Stimulated activated naive B cell treated with anti-CD40 and anti-IgM and Interleukin-4, amounts not matched to agents 10 μg/mL and 1 μg/mL and 100 μg/mL, for 72 hours (primary cell): Measurements from ENCODE around the gene SLC30A3.
"Not testable (repeated sequence)": the region's sequence is repeated elsewhere in the genome, so short reads cannot be mapped to it uniquely, and the experiment has no call there.

Experiments
- ATAC-seq, 2 donors: fragments of 150-1000 bp; cut with Tn5 transposase; replicated peaks; 2 replicates each; pipeline ENCODE4 v1.10.0; 2021; ENCODE audit warnings: moderate library complexity in 1 of 2
- DNase-seq: peaks from one replicate; pipeline ENCODE4 v3.0.0; 2021
- H3K27ac Mint-ChIP-seq: one replicate; pipeline ENCODE4 v1.8.0; 2022; ENCODE audit warnings: mild to moderate bottlenecking, mixed read lengths
- H3K27me3 Mint-ChIP-seq, 2 donors: one replicate each; pipeline ENCODE4 v1.8.0; 2022; ENCODE audit warnings: mixed read lengths in 2 of 2
- H3K36me3 Mint-ChIP-seq, 2 donors: one replicate each; pipeline ENCODE4 v1.8.0; 2022; ENCODE audit warnings: mixed read lengths in 2 of 2, mild to moderate bottlenecking in 1 of 2
- H3K4me1 Mint-ChIP-seq, 2 donors: one replicate each; pipeline ENCODE4 v1.8.0; 2022; ENCODE audit warnings: mixed read lengths in 2 of 2, mild to moderate bottlenecking in 1 of 2
- H3K4me3 Mint-ChIP-seq, 2 donors: one replicate each; pipeline ENCODE4 v1.8.0; 2022; ENCODE audit warnings: mild to moderate bottlenecking in 2 of 2, mixed read lengths in 2 of 2, moderate library complexity in 1 of 2
- H3K9me3 Mint-ChIP-seq, 2 donors: one replicate each; pipeline ENCODE4 v1.8.0; 2022; ENCODE audit warnings: mixed read lengths in 2 of 2, mild to moderate bottlenecking in 1 of 2

SLC30A3 gene

DNA sequence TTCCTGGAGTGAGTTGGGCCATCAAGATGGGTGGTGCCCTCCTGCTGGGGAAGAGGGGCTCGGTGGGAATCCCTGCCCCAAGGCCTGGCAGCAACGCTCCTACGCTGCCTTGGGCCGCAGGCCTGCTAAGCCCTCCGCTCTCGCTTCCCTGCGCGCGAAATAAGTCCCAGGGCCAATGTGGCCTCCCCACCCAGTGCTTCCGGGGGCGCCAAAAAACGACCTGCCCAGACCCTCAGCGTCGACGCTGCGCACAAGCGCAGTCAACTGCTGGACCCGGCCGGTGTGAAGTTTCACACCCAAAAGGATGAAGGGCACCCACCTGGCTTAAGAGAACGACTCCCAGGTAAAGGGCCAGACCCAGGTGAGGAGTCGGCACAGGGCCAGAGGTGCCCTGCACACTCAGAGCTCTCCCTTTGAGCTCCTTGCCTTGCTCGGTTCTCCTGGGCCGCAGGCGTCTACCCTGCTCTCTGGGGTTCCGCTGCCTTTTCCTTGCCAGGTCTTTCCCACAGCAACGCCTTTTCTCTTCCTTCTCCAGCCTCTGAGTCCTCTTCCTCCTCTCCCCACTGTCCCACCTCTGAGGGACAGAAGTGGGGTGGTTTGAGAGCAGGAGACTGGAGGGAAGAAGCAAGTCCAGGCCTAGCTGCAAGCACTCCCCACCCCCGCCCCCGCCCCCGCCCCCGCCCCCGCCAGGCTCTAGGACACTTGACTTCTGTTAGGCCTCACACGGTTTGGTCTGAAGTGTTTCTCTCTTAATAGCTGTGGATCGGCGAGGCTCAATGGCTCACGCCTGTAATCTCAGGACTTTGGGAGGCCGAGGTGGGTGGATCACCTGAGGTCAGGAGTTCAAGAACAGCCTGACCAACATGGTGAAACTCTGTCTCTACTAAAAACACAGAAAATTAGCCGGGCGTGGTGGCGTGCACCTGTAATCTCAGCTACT, 12.6 kb upstream of the SLC30A3 start, which contains the start of gene DNAJC5G:
DNAJC5G (plus strand) TSS at position 223 of the 940 bp plus-strand sequence. CDS start 1,296 bp downstream, outside the sequence.
- H3K36me3 Mint-ChIP-seq: no peaks in the 10 kb centered on the region
- H3K4me3 Mint-ChIP-seq: no peak within 1 kb of the TSS
- DNase-seq (no peak), ATAC-seq (no peak)
- H3K9me3 Mint-ChIP-seq: no peaks in the 10 kb centered on the region
- H3K27ac Mint-ChIP-seq: no peak within 1 kb of the TSS
- H3K4me1 Mint-ChIP-seq: peaks cover 5% of the 10 kb centered on the region in 2 donors
- H3K27me3 Mint-ChIP-seq: peaks cover 14 to 30% of the 10 kb centered on the region in 2 donors

DNA sequence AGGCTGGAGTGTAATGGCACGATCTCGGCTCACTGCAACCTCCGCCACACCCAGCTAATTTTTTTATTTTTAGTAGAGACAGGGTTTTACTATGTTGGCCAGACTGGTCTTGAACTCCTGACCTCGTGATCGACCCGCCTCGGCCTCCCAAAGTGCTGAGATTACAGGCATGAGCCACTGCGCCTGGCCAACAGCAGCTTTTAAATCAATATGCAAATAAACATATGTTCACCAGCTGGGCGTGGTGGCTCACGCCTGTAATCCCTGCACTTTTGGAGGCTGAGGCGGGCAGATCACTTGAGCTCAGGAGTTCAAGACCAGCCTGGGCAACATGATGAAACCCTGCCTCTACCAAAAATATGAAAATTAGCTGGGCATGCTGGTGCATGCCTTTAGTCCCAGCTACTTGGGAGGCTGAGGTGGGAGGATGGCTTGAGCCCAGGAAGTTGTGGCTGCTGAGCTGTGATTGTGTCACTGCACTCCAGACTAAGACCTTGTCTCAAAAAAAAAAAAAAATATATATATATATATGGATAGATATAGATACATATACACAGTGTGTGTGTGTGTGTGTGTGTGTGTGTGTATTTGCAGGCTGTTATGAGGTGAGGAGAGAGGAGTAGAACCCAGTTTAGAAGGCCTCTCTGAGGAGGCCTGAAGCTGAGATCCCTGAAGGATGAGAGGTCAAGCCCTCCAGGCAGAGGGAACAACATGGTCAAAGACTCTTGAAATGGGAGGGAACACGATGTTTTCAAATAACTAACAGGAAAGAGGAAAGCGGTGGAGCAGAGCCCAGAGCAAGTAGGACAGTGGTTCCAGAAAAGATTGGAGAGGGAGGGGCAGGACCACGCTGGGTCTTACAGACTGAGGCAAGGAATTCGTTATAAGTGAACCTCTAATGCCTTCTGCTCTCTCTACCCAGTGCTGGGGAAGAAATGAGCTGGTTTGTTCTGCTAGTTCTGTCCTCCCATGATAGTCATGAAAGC, 10.0 kb upstream of the SLC30A3 start:
- not testable (repeated sequence) for H3K4me1 Mint-ChIP-seq, H3K4me3 Mint-ChIP-seq, H3K27ac Mint-ChIP-seq, H3K9me3 Mint-ChIP-seq, ATAC-seq, DNase-seq, H3K36me3 Mint-ChIP-seq
- H3K27me3 Mint-ChIP-seq: peaks cover 16 to 26% of the 10 kb centered on the region in 2 donors

DNA sequence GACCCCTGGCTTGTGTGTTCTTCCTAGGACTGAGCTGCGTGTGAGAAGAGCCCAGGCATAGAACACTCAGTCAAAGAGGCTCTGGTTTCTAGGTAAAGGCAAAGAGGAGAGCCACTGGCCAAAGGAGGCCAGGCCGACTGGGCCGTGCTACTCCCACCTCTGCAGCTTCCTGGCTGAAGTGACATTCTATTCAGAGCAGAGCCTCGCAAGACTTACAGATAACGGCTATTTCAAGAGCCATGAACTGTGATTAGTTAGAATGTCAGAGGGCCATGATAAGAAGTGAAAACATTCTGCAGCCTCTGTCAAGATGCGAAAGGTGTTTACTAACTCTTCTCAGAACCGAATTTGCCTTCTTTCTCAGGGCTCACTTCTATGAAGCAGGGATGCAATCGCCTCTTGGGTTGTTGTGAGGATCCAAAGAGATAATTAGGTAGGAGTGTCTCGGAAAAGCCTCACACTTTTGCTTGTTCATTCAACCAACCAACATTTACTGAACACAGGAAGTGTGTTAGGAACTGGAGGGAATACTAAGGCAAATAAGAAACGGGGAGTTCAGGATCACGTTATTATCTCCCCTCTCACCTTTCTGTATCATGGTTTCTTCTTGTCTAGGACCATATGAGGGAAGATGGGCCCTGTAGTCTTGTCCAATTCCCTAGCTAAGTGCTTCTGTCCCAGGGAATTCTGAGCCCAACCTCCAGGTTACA, 8.9 kb upstream of the SLC30A3 start:
- H3K36me3 Mint-ChIP-seq: no peaks in the 10 kb centered on the region
- DNase-seq (no peak), ATAC-seq (no peak)
- H3K4me3 Mint-ChIP-seq: no peak overlapping the region
- H3K27me3 Mint-ChIP-seq: peaks cover 12 to 21% of the 10 kb centered on the region in 2 donors
- H3K4me1 Mint-ChIP-seq: no peaks in the 10 kb centered on the region
- H3K9me3 Mint-ChIP-seq: no peaks in the 10 kb centered on the region
- no peak overlapping the region for H3K27ac Mint-ChIP-seq

DNA sequence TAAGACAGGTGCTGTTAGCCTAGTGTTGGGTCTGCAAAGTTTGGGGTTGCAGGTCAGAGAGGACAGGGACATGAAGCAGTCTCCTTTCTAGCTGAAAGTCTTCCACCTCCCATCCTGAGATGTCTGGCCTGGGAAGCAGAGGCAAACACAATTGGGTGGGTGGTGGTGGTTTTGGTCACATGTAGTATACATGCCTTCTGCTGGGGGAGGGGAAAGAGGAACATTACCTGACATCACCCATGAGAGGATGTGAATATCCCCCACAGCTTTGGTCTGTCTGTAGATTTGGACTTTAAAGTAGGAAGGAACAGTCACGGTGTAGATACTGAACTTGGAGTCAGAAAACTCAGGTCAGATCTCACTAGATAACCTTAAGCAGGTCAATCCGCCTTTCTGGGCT, 7.8 kb upstream of the SLC30A3 start:
- Mint-ChIP-seq H3K9me3 (no peaks in the 10 kb centered on the region), H3K27me3 (peaks cover 12% of the 10 kb centered on the region in 2 donors), H3K4me3 (no peak overlapping the region), H3K4me1 (no peaks in the 10 kb centered on the region), H3K27ac (no peak overlapping the region), H3K36me3 (no peaks in the 10 kb centered on the region)
- ATAC-seq (peak in 1 of 2 donors; percentile 42), DNase-seq (no peak)

DNA sequence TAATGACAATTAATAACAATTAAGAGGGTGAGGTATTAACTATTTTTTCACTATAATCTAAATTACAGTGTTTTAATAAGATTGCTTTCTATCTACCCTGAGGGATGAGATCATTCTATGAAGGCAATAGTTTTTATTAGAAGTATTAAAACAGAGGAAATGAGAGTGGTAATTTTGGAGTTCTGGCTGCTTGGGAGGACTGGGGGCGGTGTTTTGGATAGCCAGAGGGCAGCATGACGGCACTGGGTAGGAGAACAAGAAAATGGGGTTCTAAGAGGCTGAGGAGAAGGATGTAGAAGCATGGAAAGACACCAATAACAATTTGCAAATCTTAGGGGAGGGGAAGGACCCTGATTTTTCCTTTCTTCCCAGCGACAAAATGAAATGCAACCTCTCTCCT, 7.3 kb upstream of the SLC30A3 start:
- no peaks in the 10 kb centered on the region for H3K9me3 Mint-ChIP-seq
- H3K36me3 Mint-ChIP-seq: no peaks in the 10 kb centered on the region
- H3K4me3 Mint-ChIP-seq: no peak overlapping the region
- H3K27ac Mint-ChIP-seq: no peak overlapping the region
- DNase-seq (no peak), ATAC-seq (no peak)
- H3K4me1 Mint-ChIP-seq: peaks cover 0 to 2% of the 10 kb centered on the region in 2 donors
- peaks cover 11 to 17% of the 10 kb centered on the region in 2 donors for H3K27me3 Mint-ChIP-seq

DNA sequence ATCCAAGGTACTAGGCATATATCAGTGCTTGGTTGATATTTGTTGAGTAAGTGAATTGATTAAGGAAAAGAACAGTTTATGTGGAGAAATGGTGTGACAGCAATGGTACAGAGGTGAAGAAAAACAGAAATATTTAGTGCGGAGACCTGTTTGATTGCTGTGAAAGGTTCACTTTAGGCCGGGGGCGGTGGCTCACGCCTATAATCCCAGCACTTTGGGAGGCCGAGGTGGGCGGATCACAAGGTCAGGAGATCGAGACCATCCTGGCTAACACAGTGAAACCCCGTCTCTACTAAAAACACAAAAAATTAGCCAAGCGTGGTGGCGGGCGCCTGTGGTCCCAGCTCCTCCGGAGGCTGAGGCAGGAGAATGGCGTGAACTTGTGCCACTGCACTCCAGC, 5.4 kb upstream of the SLC30A3 start:
- H3K27ac Mint-ChIP-seq, DNase-seq, H3K9me3 Mint-ChIP-seq, ATAC-seq, H3K36me3 Mint-ChIP-seq, H3K4me3 Mint-ChIP-seq: not testable (repeated sequence)
- Mint-ChIP-seq H3K4me1 (peaks cover 12 to 16% of the 10 kb centered on the region in 2 donors), H3K27me3 (peaks cover 22 to 23% of the 10 kb centered on the region in 2 donors)

DNA sequence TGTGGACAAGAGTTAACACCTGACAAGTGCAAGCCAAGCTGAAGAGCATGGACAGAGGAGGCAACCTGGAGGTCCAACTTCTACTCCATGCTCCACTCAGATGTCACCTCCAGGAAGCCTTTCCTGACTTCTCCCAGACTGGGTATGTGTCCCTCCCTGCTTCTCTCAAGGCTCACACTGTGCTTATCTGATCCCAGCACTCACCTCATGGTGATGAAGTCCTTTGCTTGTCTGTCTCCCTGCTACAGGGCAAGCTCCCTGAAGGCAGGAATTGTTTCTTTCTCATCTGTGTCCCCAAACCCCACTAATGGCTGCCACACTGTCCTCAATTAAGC, 2.7 kb upstream of the SLC30A3 start:
- H3K27ac Mint-ChIP-seq: no peak overlapping the region
- H3K27me3 Mint-ChIP-seq: peaks cover 37 to 40% of the 10 kb centered on the region in 2 donors
- ATAC-seq (no peak), DNase-seq (no peak)
- peaks cover 2 to 3% of the 10 kb centered on the region in 2 donors for H3K36me3 Mint-ChIP-seq
- H3K4me3 Mint-ChIP-seq: peak overlapping the region; percentile 46 to 59
- H3K4me1 Mint-ChIP-seq: peaks cover 24 to 31% of the 10 kb centered on the region in 2 donors
- H3K9me3 Mint-ChIP-seq: no peaks in the 10 kb centered on the region

DNA sequence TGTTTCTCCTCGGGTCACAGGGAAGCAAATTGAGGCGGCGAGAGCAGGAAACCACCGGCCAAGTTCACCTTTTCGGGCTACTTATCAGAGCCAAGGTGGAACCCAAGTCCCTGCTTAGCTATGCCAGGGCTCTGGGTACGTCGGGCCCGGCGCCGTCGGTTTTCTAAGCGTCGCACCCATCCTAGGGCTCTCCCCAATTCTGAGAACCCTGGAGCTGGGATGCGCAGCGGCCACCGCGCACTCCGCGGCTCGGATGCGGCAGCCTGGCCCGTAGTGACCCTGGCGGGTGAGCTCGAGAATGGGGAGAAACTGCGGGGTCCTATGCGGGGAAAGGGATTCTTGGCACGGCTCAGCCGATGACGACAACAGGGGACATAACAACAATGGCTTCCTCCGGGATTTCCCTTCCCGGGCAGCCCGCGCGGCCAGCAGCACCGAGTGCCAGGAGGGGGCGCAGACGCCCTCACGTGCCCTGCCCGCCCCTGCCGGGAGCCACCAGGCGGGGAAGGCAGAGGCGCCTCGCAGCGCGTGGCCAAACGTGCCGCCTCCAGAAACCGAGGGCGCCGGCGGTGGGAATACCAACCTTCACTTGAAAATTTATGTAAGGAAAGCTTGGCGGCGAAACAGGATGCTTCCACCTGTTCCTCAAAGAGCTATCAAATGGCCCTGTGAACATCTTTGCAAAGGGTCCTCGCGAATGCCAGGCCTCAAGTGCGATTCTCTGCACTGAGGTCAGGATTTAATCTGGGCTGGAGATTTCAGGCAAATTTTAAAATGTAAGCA, 2.1 kb upstream of the SLC30A3 start:
- H3K9me3 Mint-ChIP-seq: no peaks in the 10 kb centered on the region
- H3K4me1 Mint-ChIP-seq: peaks cover 24 to 31% of the 10 kb centered on the region in 2 donors
- ATAC-seq (peak; percentile 53 to 63), DNase-seq (peak; percentile 55)
- peak overlapping the region; percentile 39 for H3K27ac Mint-ChIP-seq
- peak overlapping the region; percentile 86 to 93 for H3K4me3 Mint-ChIP-seq
- H3K36me3 Mint-ChIP-seq: peaks cover 2 to 3% of the 10 kb centered on the region in 2 donors
- H3K27me3 Mint-ChIP-seq: peaks cover 43 to 46% of the 10 kb centered on the region in 2 donors

DNA sequence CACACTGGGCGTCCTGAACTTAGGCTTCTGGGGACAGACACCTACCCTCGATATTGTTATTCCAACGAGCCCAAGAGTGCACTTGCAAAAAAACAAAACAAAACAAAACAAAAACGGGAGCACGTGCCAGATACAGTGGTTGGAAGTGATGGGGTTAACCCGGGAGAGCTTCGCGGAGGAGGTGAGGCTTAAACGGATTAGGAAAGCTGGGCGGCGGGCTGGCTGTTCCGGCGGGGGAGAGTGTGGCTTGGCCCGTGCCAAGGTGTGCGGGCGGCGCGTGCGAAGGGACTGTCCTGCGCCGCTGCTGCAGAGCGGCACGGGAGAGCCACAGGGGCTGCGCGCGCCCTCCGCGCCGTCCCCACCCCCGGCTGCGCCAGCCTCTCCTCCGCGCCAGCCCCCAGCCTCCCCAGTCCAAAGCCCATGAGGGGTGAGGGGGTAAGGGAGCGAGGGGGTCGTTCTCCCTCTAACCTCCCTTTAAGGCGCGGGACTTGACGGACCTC, 1.5 kb upstream of the SLC30A3 start:
- no peak overlapping the region for H3K27ac Mint-ChIP-seq
- no peaks in the 10 kb centered on the region for H3K9me3 Mint-ChIP-seq
- ATAC-seq (peak; percentile 51 to 53), DNase-seq (no peak)
- peaks cover 44 to 48% of the 10 kb centered on the region in 2 donors for H3K27me3 Mint-ChIP-seq
- H3K4me1 Mint-ChIP-seq: peaks cover 24 to 31% of the 10 kb centered on the region in 2 donors
- H3K36me3 Mint-ChIP-seq: peaks cover 2 to 3% of the 10 kb centered on the region in 2 donors
- H3K4me3 Mint-ChIP-seq: peak overlapping the region; percentile 86 to 93

DNA sequence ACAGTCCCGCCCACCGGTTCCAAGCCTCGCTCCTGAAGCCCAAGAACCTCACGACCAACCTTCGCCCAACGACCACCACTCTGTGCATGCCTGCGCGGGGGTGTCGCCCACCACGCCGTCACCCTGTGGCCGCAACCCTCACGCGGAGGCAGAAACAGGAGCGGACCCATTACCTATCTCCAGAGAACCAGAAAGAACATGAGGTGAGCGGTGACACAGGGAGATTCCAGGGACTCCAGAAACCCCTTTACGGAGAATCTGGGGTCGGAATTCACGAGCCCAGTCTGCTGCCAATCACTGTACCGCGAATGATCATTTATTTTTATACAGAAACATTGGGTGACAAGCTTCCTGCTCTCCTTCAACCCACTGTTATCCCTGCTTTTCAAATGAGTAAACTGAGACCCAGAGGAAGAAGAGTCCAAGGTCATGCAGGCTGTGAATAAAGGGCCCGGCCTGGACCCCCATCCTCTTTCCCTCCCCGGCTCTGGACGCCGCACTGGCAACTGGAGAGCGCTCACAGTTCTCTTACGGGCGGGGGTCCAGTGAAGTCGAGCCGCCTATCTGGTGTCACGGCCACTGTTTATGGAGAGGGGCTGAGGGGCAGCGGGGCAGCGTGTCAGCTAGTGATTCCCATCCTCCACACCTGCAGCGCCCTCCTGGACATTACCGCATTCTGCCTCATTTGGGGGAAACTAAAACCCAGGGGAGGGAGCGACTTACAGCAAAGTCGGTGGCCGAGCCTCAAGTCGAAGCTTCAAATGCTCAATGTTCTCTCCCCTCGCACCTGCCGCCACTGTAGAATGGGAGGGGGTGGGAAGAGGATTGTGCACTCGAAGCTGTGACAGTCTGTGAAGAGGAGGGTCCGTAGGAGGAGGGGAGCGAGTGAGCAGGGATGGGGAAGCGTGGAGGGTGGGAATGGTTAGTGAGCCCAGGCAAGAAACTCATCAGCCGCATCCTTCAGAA, 723 bp upstream of the SLC30A3 start:
- Mint-ChIP-seq H3K4me1 (peaks cover 24 to 31% of the 10 kb centered on the region in 2 donors), H3K4me3 (peak overlapping the region; percentile 86 to 93), H3K9me3 (no peaks in the 10 kb centered on the region), H3K27me3 (peaks cover 44 to 53% of the 10 kb centered on the region in 2 donors), H3K27ac (peak overlapping the region; percentile 83), H3K36me3 (peaks cover 2 to 3% of the 10 kb centered on the region in 2 donors)
- no peak for DNase-seq
- ATAC-seq: no peak

DNA sequence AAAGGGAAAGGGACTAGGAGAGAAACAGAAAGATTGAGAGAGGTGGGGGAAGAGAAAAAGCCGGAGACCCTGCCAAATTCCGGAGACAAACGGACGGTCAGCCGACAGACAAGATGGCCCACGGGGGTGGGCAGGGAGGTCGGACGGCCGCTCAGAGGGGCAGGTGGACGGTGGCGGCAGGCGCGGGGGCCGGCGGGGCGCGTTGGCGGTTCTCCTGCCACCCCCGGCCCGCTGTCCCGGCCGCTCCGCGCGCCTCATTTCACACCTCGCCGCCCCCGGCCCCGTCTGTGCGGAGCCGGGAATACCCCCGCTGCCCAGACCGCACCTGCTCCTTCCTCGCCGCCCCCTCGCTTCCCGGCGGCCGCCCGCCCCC, 935 bp downstream of the SLC30A3 start:
- H3K36me3 Mint-ChIP-seq: peaks cover 2 to 3% of the 10 kb centered on the region in 2 donors

More for the DNA sequence above, 935 bp downstream of the SLC30A3 start:
- DNase-seq (no peak), ATAC-seq (no peak)
- peaks cover 24 to 31% of the 10 kb centered on the region in 2 donors for H3K4me1 Mint-ChIP-seq
- no peaks in the 10 kb centered on the region for H3K9me3 Mint-ChIP-seq
- peak overlapping the region; percentile 51 to 78 for H3K4me3 Mint-ChIP-seq
- H3K27me3 Mint-ChIP-seq: peaks cover 57 to 68% of the 10 kb centered on the region in 2 donors
- peak overlapping the region; percentile 0 for H3K27ac Mint-ChIP-seq
